Embryonic facial prominence (tissue), 1 donor: ENCODE results near the gene EHBP1.

ENCODE experiments used
- DNase-seq: peaks from one replicate; pipeline ENCODE4 v3.0.0-alpha.2; 2016; ENCODE audit errors: extremely low spot score

The EHBP1 gene

GRCh38 chr2:62884514-62884913 is 179.0 kb downstream of the EHBP1 start:
- no peak for DNase-seq

- no peak for DNase-seq
These were observed 189.6 kb downstream of the EHBP1 start for GRCh38 chr2:62894966-62895631.

GRCh38 chr2:62895632-62896009 is 190.1 kb downstream of the EHBP1 start:
- DNase-seq: no peak

GRCh38 chr2:62897187-62897827 is 191.8 kb downstream of the EHBP1 start:
- DNase-seq: no peak

- DNase-seq: no peak
These were observed 198.8 kb downstream of the EHBP1 start for GRCh38 chr2:62904344-62904743.

GRCh38 chr2:62908145-62908544 is 202.6 kb downstream of the EHBP1 start:
- no peak for DNase-seq

- no peak for DNase-seq
These were observed 207.8 kb downstream of the EHBP1 start for GRCh38 chr2:62913311-62913710.

GRCh38 chr2:62919041-62919440 is 213.5 kb downstream of the EHBP1 start:
- no peak for DNase-seq

- DNase-seq: no peak
These were observed 214.6 kb downstream of the EHBP1 start for GRCh38 chr2:62920070-62920469.

GRCh38 chr2:62923242-62923641 is 217.7 kb downstream of the EHBP1 start:
- DNase-seq: no peak

- DNase-seq: no peak
These were observed 218.4 kb downstream of the EHBP1 start for GRCh38 chr2:62923881-62924280.

GRCh38 chr2:62928015-62928414 is 222.5 kb downstream of the EHBP1 start:
- DNase-seq: no peak

- DNase-seq: no peak
These were observed 226.0 kb downstream of the EHBP1 start for GRCh38 chr2:62931536-62931935.

GRCh38 chr2:62933398-62933917 is 227.9 kb downstream of the EHBP1 start:
- no peak for DNase-seq

GRCh38 chr2:62934517-62934916 is 229.0 kb downstream of the EHBP1 start:
- no peak for DNase-seq

- DNase-seq: no peak
These were observed 232.6 kb downstream of the EHBP1 start for GRCh38 chr2:62938126-62938525.

GRCh38 chr2:62939735-62940491 is 234.4 kb downstream of the EHBP1 start:
- DNase-seq: no peak

GRCh38 chr2:62940697-62941096 is 235.2 kb downstream of the EHBP1 start:
- DNase-seq: no peak

- no peak for DNase-seq
These were observed 235.9 kb downstream of the EHBP1 start for GRCh38 chr2:62941413-62941812.

GRCh38 chr2:62944362-62944761 is 238.8 kb downstream of the EHBP1 start:
- DNase-seq: no peak

GRCh38 chr2:62947403-62947802 is 241.9 kb downstream of the EHBP1 start:
- DNase-seq: no peak

GRCh38 chr2:62956651-62957050 is 251.1 kb downstream of the EHBP1 start:
- no peak for DNase-seq

- no peak for DNase-seq
These were observed 252.7 kb downstream of the EHBP1 start for GRCh38 chr2:62958206-62958605.
